SK-N-SH treated with all-trans-retinoic acid at 6 μM for 48 hours (cell line): Measurements from ENCODE around the gene FAS.

ENCODE experiments used
- ARNTL ChIP-seq: fragments of 450-650 bp; formaldehyde crosslinking; IDR thresholded peaks from 2 replicates; pipeline ENCODE4 v1.5.0; 2020; ENCODE audit warnings: low read depth, mild to moderate bottlenecking, moderate library complexity, borderline replicate concordance
- CSDC2 ChIP-seq: fragments of 250-450 bp; sonication (Bioruptor Pico); IDR thresholded peaks from 2 replicates; pipeline ENCODE4 v1.5.0; 2020; ENCODE audit warnings: mild to moderate bottlenecking, moderate library complexity
- GLIS3 ChIP-seq: fragments of 250-450 bp; sonication (Bioruptor Pico); IDR thresholded peaks from 2 replicates; pipeline ENCODE4 v1.5.0; 2020; ENCODE audit warnings: mild to moderate bottlenecking, moderate library complexity
- RARB ChIP-seq: fragments of 250-450 bp; sonication (Bioruptor Pico); IDR thresholded peaks from 2 replicates; pipeline ENCODE4 v1.8.0; 2021; ENCODE audit warnings: mild to moderate bottlenecking, moderate library complexity
- SNAI2 ChIP-seq: fragments of 250-450 bp; sonication (Bioruptor Pico); IDR thresholded peaks from 2 replicates; pipeline ENCODE4 v1.5.0; 2020; ENCODE audit warnings: mild to moderate bottlenecking, moderate library complexity
- ZFP3 ChIP-seq: fragments of 250-450 bp; sonication (Bioruptor Pico); IDR thresholded peaks from 2 replicates; pipeline ENCODE4 v1.5.0; 2020; ENCODE audit warnings: mild to moderate bottlenecking, moderate library complexity
- ZFP30 ChIP-seq: fragments of 450-650 bp; formaldehyde crosslinking; IDR thresholded peaks from 2 replicates; pipeline ENCODE4 v1.5.0; 2022; ENCODE audit warnings: mild to moderate bottlenecking, moderate library complexity
- ZNF565 ChIP-seq: fragments of 450-650 bp; formaldehyde crosslinking; conservative IDR thresholded peaks from 2 replicates; pipeline ENCODE4 v1.5.0; 2020; ENCODE audit warnings: low read depth, mild to moderate bottlenecking, moderate library complexity
- TF ChIP-seq, protein P1 (sequence below): fragments of 250-450 bp; sonication (Bioruptor Pico); IDR thresholded peaks from 2 replicates; pipeline ENCODE4 v1.5.1; 2020; ENCODE audit warnings: low read depth, mild to moderate bottlenecking, moderate library complexity
- TF ChIP-seq, protein P2 (sequence below): fragments of 250-450 bp; sonication (Bioruptor Pico); IDR thresholded peaks from 2 replicates; pipeline ENCODE4 v1.8.0; 2021; ENCODE audit warnings: low read depth, mild to moderate bottlenecking, moderate library complexity, borderline replicate concordance

DNA sequence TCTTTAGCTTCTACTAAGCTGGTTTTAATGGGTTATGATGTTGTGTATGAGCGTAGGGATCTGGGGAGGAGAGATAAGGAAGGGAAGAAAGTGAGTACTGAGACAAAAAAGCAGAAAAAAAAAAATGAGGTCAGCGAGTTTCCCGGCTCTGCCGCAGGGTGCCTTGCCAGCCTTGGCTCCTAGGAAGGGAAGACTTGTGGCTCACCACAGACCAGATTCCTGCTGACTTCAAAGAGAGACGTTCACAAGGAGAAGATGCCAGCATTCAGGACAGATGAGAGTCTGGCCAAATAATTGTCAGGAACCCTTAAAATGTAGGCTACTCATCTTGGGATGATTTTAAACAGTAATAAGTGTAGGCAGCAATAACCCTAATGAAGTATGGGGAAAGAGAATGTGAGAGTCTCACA lies 11.4 kb upstream of the FAS start:
- TF ChIP-seq ZFP3 (CRISPR knock-in tag), result no peak
- TF ChIP-seq, protein P1, sequence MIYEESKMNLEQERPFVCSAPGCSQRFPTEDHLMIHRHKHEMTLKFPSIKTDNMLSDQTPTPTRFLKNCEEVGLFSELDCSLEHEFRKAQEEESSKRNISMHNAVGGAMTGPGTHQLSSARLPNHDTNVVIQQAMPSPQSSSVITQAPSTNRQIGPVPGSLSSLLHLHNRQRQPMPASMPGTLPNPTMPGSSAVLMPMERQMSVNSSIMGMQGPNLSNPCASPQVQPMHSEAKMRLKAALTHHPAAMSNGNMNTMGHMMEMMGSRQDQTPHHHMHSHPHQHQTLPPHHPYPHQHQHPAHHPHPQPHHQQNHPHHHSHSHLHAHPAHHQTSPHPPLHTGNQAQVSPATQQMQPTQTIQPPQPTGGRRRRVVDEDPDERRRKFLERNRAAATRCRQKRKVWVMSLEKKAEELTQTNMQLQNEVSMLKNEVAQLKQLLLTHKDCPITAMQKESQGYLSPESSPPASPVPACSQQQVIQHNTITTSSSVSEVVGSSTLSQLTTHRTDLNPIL, result no peak
- no peak for TF ChIP-seq CSDC2 (CRISPR knock-in tag)
- TF ChIP-seq ZFP30, result no peak
- no peak for TF ChIP-seq SNAI2 (CRISPR knock-in tag)
- TF ChIP-seq, protein P2, sequence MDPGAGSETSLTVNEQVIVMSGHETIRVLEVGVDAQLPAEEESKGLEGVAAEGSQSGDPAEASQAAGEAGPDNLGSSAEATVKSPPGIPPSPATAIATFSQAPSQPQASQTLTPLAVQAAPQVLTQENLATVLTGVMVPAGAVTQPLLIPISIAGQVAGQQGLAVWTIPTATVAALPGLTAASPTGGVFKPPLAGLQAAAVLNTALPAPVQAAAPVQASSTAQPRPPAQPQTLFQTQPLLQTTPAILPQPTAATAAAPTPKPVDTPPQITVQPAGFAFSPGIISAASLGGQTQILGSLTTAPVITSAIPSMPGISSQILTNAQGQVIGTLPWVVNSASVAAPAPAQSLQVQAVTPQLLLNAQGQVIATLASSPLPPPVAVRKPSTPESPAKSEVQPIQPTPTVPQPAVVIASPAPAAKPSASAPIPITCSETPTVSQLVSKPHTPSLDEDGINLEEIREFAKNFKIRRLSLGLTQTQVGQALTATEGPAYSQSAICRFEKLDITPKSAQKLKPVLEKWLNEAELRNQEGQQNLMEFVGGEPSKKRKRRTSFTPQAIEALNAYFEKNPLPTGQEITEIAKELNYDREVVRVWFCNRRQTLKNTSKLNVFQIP (CRISPR knock-in tag), result no peak
- no peak for TF ChIP-seq ARNTL
- TF ChIP-seq ZNF565 (CRISPR knock-in tag), result no peak
- no peak for TF ChIP-seq GLIS3 (CRISPR knock-in tag)
- no peak for TF ChIP-seq RARB (CRISPR knock-in tag)
